Brain microvascular endothelial cell (primary cell): ENCODE measurements around the gene PIM2.

Experiments used
- DNase-seq: peaks from one replicate; pipeline ENCODE4 v3.0.0-alpha.2; 2020
- H3K27ac ChIP-seq: fragments of 250-450 bp; sonication (Bioruptor Pico); 2 replicates; pipeline ENCODE4 v1.5.1; 2020; ENCODE audit warnings: mild to moderate bottlenecking, moderate library complexity
- H3K27me3 ChIP-seq: fragments of 250-450 bp; sonication (Bioruptor Pico); replicated peaks from 2 replicates; pipeline ENCODE4 v1.5.1; 2020; ENCODE audit warnings: mild to moderate bottlenecking
- H3K36me3 ChIP-seq: fragments of 250-450 bp; sonication (Bioruptor Pico); replicated peaks from 2 replicates; pipeline ENCODE4 v1.5.1; 2020; ENCODE audit warnings: mild to moderate bottlenecking
- H3K4me3 ChIP-seq: 2 replicates; pipeline ENCODE4 v1.5.1; 2011; ENCODE audit warnings: low read depth, mild to moderate bottlenecking, control low read depth, low read length, moderate library complexity
- CTCF ChIP-seq: IDR thresholded peaks from 2 replicates; pipeline ENCODE4 v1.5.1; 2011; ENCODE audit warnings: low read depth, mild to moderate bottlenecking, moderate library complexity, low read length, control low read depth, inconsistent platforms; ENCODE audit errors: missing control alignments
- in situ Hi-C: cut with HindIII; loops from 2 replicates; pipeline ENCODE4 v1.10.0; 2017; ENCODE audit warnings: low sequenced_read_pairs, low pct_ligation_motif_present

Gene PIM2

GRCh38 chrX:48919947-48920717 is 1.3 kb upstream of the PIM2 start:
- in situ Hi-C loops = no loop called here

GRCh38 chrX:48919360-48919841 is 577 bp upstream of the PIM2 start:
- TF ChIP-seq CTCF = no peak
- peak overlapping the region; percentile 62 for H3K4me3 ChIP-seq
- H3K27me3 ChIP-seq = no peaks in the 10 kb centered on the region
- peaks cover 3% of the 10 kb centered on the region for H3K36me3 ChIP-seq
- in situ Hi-C loops = no loop called here
- H3K27ac ChIP-seq = no peak overlapping the region
- no peak for DNase-seq

More at GRCh38 chrX:48919947-48920717, 1.3 kb upstream of the PIM2 start:
- Histone ChIP-seq H3K36me3 (peaks cover 3% of the 10 kb centered on the region), H3K27ac (no peak overlapping the region), H3K4me3 (no peak overlapping the region), H3K27me3 (no peaks in the 10 kb centered on the region)
- TF ChIP-seq CTCF = no peak
- no peak for DNase-seq

GRCh38 chrX:48918301-48918642 is 552 bp downstream of the PIM2 start:
- Histone ChIP-seq H3K4me3 (peak overlapping the region; percentile 62), H3K27me3 (no peaks in the 10 kb centered on the region), H3K27ac (peak overlapping the region; percentile 48), H3K36me3 (peaks cover 5% of the 10 kb centered on the region)
- no peak for TF ChIP-seq CTCF
- in situ Hi-C loops = no loop called here
- DNase-seq = no peak

GRCh38 chrX:48917139-48918001 is 1.5 kb downstream of the PIM2 start:
- Histone ChIP-seq H3K27me3 (no peaks in the 10 kb centered on the region), H3K27ac (peak overlapping the region; percentile 28), H3K36me3 (peaks cover 5% of the 10 kb centered on the region), H3K4me3 (peak overlapping the region; percentile 62)
- TF ChIP-seq CTCF = peak; percentile 89
- in situ Hi-C loops = no loop called here
- peak; percentile 86 for DNase-seq

GRCh38 chrX:48914593-48915493 is 4.0 kb downstream of the PIM2 start:
- TF ChIP-seq CTCF = no peak
- in situ Hi-C loops = no loop called here
- Histone ChIP-seq H3K4me3 (no peak overlapping the region), H3K36me3 (peaks cover 5% of the 10 kb centered on the region), H3K27me3 (no peaks in the 10 kb centered on the region), H3K27ac (no peak overlapping the region)
- DNase-seq = no peak
